H1 (cell line): ENCODE results near the gene ADCY7.

Source experiments
- EP300 ChIP-seq, 2 experiments: IDR thresholded peaks; 1 replicate in 1 of 2; 2 replicates in 1 of 2; pipeline ENCODE4 v1.6.1; 2011 to 2012; ENCODE audit warnings: low read depth in 2 of 2, low read length in 2 of 2, mild to moderate bottlenecking in 2 of 2, borderline replicate concordance in 1 of 2, inconsistent platforms in 1 of 2, moderate library complexity in 1 of 2
- FOSL1 ChIP-seq: IDR thresholded peaks from 2 replicates; pipeline ENCODE4 v1.6.1; 2011; ENCODE audit warnings: mild to moderate bottlenecking, low read depth, low read length, moderate library complexity; ENCODE audit not compliant: insufficient read depth
- PHF8 ChIP-seq: fragments of 200-600 bp; sonication (generic); conservative IDR thresholded peaks from 2 replicates; pipeline ENCODE4 v1.7.1; 2012; ENCODE audit warnings: low read depth, mild to moderate bottlenecking, inconsistent platforms, low read length, moderate library complexity
- POLR2A ChIP-seq, 2 experiments: IDR thresholded peaks; 1 replicate in 1 of 2; 2 replicates in 1 of 2; pipeline ENCODE4 v1.6.1; 2011; ENCODE audit warnings: low read depth in 2 of 2, low read length in 2 of 2, mild to moderate bottlenecking in 2 of 2; ENCODE audit errors: control extremely low read depth in 1 of 2
- POLR2AphosphoS5 ChIP-seq: IDR thresholded peaks from 2 replicates; pipeline ENCODE4 v1.6.1; 2011; ENCODE audit warnings: low read depth, low read length
- RNF2 ChIP-seq: fragments of 200-900, 300-1000 bp; sonication (generic); IDR thresholded peaks from 2 replicates; pipeline ENCODE4 v1.7.1; 2016; ENCODE audit warnings: borderline replicate concordance, low read depth, mild to moderate bottlenecking, antibody characterized with exemption, low read length; ENCODE audit not compliant: poor library complexity, severe bottlenecking; ENCODE audit errors: missing control alignments
- TF ChIP-seq, protein P1 (sequence below), 3 experiments: IDR thresholded peaks; 1 replicate in 2 of 3; 2 replicates in 1 of 3; pipeline versions ENCODE4 v1.5.1 to v1.6.1; 2011; ENCODE audit warnings: low read length in 3 of 3, mild to moderate bottlenecking in 3 of 3, inconsistent platforms in 2 of 3, low read depth in 1 of 3, moderate library complexity in 1 of 3; ENCODE audit not compliant: insufficient read depth in 1 of 3; ENCODE audit errors: control extremely low read depth in 1 of 3
- TF ChIP-seq, protein P2 (sequence below): fragments of 300-600 bp; sonication (generic); IDR thresholded peaks from 2 replicates; pipeline ENCODE4 v1.7.1; 2012; ENCODE audit warnings: low read length, moderate library complexity, mild to moderate bottlenecking, inconsistent platforms; ENCODE audit not compliant: insufficient replicate concordance

DNA sequence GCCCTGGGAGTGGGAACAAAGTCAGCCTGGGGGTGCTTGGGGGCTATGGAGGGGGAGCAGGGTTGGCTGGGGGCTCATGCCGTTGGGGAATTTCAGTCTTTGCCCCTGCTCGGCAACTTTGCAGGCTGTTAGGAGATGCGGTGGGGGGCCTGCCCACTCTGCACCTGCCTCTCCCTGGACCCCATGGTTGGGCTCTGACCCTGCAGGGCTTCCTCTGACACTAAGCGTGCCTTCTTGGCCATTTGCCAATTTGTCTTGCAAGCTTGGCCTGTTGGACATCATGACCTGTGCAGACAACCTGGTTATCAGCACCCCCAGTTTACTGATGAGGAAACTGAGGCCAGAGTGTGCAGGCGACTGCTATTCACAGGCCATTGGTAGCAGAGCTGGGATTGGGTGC is 14.6 kb downstream of the ADCY7 start:
- TF ChIP-seq, protein P1, sequence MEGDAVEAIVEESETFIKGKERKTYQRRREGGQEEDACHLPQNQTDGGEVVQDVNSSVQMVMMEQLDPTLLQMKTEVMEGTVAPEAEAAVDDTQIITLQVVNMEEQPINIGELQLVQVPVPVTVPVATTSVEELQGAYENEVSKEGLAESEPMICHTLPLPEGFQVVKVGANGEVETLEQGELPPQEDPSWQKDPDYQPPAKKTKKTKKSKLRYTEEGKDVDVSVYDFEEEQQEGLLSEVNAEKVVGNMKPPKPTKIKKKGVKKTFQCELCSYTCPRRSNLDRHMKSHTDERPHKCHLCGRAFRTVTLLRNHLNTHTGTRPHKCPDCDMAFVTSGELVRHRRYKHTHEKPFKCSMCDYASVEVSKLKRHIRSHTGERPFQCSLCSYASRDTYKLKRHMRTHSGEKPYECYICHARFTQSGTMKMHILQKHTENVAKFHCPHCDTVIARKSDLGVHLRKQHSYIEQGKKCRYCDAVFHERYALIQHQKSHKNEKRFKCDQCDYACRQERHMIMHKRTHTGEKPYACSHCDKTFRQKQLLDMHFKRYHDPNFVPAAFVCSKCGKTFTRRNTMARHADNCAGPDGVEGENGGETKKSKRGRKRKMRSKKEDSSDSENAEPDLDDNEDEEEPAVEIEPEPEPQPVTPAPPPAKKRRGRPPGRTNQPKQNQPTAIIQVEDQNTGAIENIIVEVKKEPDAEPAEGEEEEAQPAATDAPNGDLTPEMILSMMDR (IDR thresholded peaks at IDR 0.05; ENCODE audit: control extremely low read depth in 1 of 3, insufficient read depth in 1 of 3, low read depth in 1 of 3, low read length in 3 of 3) = no peak
- no peak for TF ChIP-seq RNF2
- TF ChIP-seq EP300 (IDR thresholded peaks at IDR 0.05; ENCODE audit: borderline replicate concordance in 1 of 2, low read depth in 2 of 2, low read length in 2 of 2) = no peak
- no peak for TF ChIP-seq FOSL1
- TF ChIP-seq POLR2AphosphoS5 = no peak
- TF ChIP-seq PHF8 = no peak
- no peak for TF ChIP-seq POLR2A (IDR thresholded peaks at IDR 0.05; ENCODE audit: control extremely low read depth in 1 of 2, low read depth in 2 of 2, low read length in 2 of 2)
- TF ChIP-seq, protein P2, sequence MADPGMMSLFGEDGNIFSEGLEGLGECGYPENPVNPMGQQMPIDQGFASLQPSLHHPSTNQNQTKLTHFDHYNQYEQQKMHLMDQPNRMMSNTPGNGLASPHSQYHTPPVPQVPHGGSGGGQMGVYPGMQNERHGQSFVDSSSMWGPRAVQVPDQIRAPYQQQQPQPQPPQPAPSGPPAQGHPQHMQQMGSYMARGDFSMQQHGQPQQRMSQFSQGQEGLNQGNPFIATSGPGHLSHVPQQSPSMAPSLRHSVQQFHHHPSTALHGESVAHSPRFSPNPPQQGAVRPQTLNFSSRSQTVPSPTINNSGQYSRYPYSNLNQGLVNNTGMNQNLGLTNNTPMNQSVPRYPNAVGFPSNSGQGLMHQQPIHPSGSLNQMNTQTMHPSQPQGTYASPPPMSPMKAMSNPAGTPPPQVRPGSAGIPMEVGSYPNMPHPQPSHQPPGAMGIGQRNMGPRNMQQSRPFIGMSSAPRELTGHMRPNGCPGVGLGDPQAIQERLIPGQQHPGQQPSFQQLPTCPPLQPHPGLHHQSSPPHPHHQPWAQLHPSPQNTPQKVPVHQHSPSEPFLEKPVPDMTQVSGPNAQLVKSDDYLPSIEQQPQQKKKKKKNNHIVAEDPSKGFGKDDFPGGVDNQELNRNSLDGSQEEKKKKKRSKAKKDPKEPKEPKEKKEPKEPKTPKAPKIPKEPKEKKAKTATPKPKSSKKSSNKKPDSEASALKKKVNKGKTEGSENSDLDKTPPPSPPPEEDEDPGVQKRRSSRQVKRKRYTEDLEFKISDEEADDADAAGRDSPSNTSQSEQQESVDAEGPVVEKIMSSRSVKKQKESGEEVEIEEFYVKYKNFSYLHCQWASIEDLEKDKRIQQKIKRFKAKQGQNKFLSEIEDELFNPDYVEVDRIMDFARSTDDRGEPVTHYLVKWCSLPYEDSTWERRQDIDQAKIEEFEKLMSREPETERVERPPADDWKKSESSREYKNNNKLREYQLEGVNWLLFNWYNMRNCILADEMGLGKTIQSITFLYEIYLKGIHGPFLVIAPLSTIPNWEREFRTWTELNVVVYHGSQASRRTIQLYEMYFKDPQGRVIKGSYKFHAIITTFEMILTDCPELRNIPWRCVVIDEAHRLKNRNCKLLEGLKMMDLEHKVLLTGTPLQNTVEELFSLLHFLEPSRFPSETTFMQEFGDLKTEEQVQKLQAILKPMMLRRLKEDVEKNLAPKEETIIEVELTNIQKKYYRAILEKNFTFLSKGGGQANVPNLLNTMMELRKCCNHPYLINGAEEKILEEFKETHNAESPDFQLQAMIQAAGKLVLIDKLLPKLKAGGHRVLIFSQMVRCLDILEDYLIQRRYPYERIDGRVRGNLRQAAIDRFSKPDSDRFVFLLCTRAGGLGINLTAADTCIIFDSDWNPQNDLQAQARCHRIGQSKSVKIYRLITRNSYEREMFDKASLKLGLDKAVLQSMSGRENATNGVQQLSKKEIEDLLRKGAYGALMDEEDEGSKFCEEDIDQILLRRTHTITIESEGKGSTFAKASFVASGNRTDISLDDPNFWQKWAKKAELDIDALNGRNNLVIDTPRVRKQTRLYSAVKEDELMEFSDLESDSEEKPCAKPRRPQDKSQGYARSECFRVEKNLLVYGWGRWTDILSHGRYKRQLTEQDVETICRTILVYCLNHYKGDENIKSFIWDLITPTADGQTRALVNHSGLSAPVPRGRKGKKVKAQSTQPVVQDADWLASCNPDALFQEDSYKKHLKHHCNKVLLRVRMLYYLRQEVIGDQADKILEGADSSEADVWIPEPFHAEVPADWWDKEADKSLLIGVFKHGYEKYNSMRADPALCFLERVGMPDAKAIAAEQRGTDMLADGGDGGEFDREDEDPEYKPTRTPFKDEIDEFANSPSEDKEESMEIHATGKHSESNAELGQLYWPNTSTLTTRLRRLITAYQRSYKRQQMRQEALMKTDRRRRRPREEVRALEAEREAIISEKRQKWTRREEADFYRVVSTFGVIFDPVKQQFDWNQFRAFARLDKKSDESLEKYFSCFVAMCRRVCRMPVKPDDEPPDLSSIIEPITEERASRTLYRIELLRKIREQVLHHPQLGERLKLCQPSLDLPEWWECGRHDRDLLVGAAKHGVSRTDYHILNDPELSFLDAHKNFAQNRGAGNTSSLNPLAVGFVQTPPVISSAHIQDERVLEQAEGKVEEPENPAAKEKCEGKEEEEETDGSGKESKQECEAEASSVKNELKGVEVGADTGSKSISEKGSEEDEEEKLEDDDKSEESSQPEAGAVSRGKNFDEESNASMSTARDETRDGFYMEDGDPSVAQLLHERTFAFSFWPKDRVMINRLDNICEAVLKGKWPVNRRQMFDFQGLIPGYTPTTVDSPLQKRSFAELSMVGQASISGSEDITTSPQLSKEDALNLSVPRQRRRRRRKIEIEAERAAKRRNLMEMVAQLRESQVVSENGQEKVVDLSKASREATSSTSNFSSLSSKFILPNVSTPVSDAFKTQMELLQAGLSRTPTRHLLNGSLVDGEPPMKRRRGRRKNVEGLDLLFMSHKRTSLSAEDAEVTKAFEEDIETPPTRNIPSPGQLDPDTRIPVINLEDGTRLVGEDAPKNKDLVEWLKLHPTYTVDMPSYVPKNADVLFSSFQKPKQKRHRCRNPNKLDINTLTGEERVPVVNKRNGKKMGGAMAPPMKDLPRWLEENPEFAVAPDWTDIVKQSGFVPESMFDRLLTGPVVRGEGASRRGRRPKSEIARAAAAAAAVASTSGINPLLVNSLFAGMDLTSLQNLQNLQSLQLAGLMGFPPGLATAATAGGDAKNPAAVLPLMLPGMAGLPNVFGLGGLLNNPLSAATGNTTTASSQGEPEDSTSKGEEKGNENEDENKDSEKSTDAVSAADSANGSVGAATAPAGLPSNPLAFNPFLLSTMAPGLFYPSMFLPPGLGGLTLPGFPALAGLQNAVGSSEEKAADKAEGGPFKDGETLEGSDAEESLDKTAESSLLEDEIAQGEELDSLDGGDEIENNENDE = no peak
